HCT116 (cell line): ENCODE measurements around the gene GTF2F1. TPM values are rescaled to one million over a fixed set of nuclear protein-coding genes. Genes with fewer than 3 reads are reported as not detected.

Experiments used
- ATAC-seq: fragments of 200-7000 bp; cut with Tn5 transposase; 2 replicates; pipeline ENCODE4 v1.9.1; 2020; ENCODE audit warnings: mild to moderate bottlenecking, moderate library complexity
- BruUV-seq: library from RNA; stranded (reverse); fragments of 400-500 nt; replicated peaks from 2 replicates; lab custom pipeline; 2021; lab: Mats Ljungman, UMichigan
- CTCF ChIA-PET: fragments of 300-600 bp; sonication (Branson Sonifier 250); formaldehyde crosslinking; loops from one replicate; lab custom pipeline; 2021; ENCODE audit warnings: antibody characterized with exemption; lab: Charles Lee
- POLR2A ChIA-PET: fragments of 300-600, 350-600 bp; sonication (Branson Sonifier 250); formaldehyde crosslinking; loops from one replicate; lab custom pipeline; 2021; ENCODE audit warnings: antibody characterized with exemption; lab: Charles Lee
- RAD21 ChIA-PET, 2 experiments: fragments of 300-600 bp; sonication (Branson Sonifier 250); formaldehyde crosslinking; loops; one replicate each; lab custom pipeline; 2023; ENCODE audit warnings: low total read pairs in 2 of 2; ENCODE audit not compliant: uncharacterized antibody in 2 of 2, unreplicated experiment in 2 of 2, low non-redundant PET in 1 of 2; lab: Charles Lee
- DNase-seq: peaks from one replicate; pipeline ENCODE4 v3.0.0-alpha.2; 2010; ENCODE audit warnings: low read depth, low spot score
- H2AFZ ChIP-seq: fragments of 200-600 bp; shearing (Covaris generic), sonication (generic); 2 replicates; pipeline ENCODE4 v1.6.1; 2017; ENCODE audit warnings: low read depth, mixed run types, mixed read lengths, antibody characterized with exemption, low read length; ENCODE audit not compliant: poor library complexity, severe bottlenecking
- H3K27ac ChIP-seq: 2 replicates; pipeline ENCODE4 v1.5.1; 2012; ENCODE audit warnings: low read depth, low read length
- H3K27me3 ChIP-seq: fragments of 200-600 bp; sonication (generic); 2 replicates; pipeline ENCODE4 v1.6.1; 2016; ENCODE audit warnings: mixed run types, low read length, mixed read lengths; ENCODE audit not compliant: insufficient read depth
- H3K36me3 ChIP-seq, 2 experiments: fragments of 200-500 bp in 1 of 2; fragments of 200-600 bp in 1 of 2; sonication (Bioruptor generic) in 1 of 2; sonication (generic) in 1 of 2; 2 replicates each; pipeline versions ENCODE4 v1.5.1 to v1.6.1; 2014 to 2016; ENCODE audit warnings: low read length in 2 of 2, inconsistent platforms in 1 of 2, mixed read lengths in 1 of 2, mixed run types in 1 of 2; ENCODE audit not compliant: insufficient read depth in 2 of 2, control insufficient read depth in 1 of 2
- H3K4me1 ChIP-seq, 2 experiments: fragments of 200-600 bp in 1 of 2; sonication (generic) in 1 of 2; 2 replicates each; pipeline versions ENCODE4 v1.5.1 to v1.6.1; 2012 to 2017; ENCODE audit warnings: low read length in 2 of 2, inconsistent platforms in 1 of 2, mild to moderate bottlenecking in 1 of 2, mixed read lengths in 1 of 2, mixed run types in 1 of 2, moderate library complexity in 1 of 2; ENCODE audit not compliant: insufficient read depth in 2 of 2, control insufficient read depth in 1 of 2
- H3K4me2 ChIP-seq: fragments of 200-600 bp; sonication (generic); 2 replicates; pipeline ENCODE4 v1.6.1; 2017; ENCODE audit warnings: mixed run types, low read length, mixed read lengths
- H3K4me3 ChIP-seq, 2 experiments: fragments of 200-600 bp in 1 of 2; sonication (generic) in 1 of 2; replicated peaks in 1 of 2; 2 replicates each; pipeline ENCODE4 v1.5.1; 2011 to 2016; ENCODE audit warnings: low read length in 2 of 2, control low read depth in 1 of 2, low read depth in 1 of 2, mild to moderate bottlenecking in 1 of 2, mixed read lengths in 1 of 2, mixed run types in 1 of 2
- H3K79me2 ChIP-seq: fragments of 200-600 bp; sonication (generic); 2 replicates; pipeline ENCODE4 v1.6.1; 2017; ENCODE audit warnings: mild to moderate bottlenecking, mixed run types, low read length, moderate library complexity, mixed read lengths; ENCODE audit not compliant: insufficient read depth
- H3K9ac ChIP-seq: fragments of 200-600 bp; sonication (generic); 2 replicates; pipeline ENCODE4 v1.6.1; 2016; ENCODE audit warnings: low read length, mixed read lengths
- H3K9me2 ChIP-seq: fragments of 200-600 bp; sonication (generic), shearing (Covaris generic); 2 replicates; pipeline ENCODE4 v1.6.1; 2017; ENCODE audit warnings: mixed run types, mild to moderate bottlenecking, moderate library complexity; ENCODE audit not compliant: insufficient read depth
- H3K9me3 ChIP-seq, 2 experiments: fragments of 200-500 bp in 1 of 2; fragments of 200-600 bp in 1 of 2; sonication (Bioruptor generic) in 1 of 2; sonication (generic) in 1 of 2; 2 replicates each; pipeline ENCODE4 v1.6.1; 2014 to 2017; ENCODE audit warnings: low read length in 2 of 2, mixed read lengths in 2 of 2, inconsistent platforms in 1 of 2, low read depth in 1 of 2, mild to moderate bottlenecking in 1 of 2, mixed run types in 1 of 2, moderate library complexity in 1 of 2; ENCODE audit not compliant: control insufficient read depth in 1 of 2, insufficient read depth in 1 of 2
- H4K20me1 ChIP-seq: fragments of 200-600 bp; sonication (generic), shearing (Covaris generic); 2 replicates; pipeline ENCODE4 v1.6.1; 2017; ENCODE audit warnings: mixed run types, mild to moderate bottlenecking, moderate library complexity; ENCODE audit not compliant: insufficient read depth
- ATF3 ChIP-seq: IDR thresholded peaks from 2 replicates; pipeline ENCODE4 v1.6.1; 2012
- CBX3 ChIP-seq: IDR thresholded peaks from 2 replicates; pipeline ENCODE4 v1.6.1; 2012; ENCODE audit warnings: low read depth
- EGR1 ChIP-seq: IDR thresholded peaks from 2 replicates; pipeline ENCODE4 v1.6.1; 2012; ENCODE audit warnings: low read depth
- JUND ChIP-seq: IDR thresholded peaks from 2 replicates; pipeline ENCODE4 v1.6.1; 2012
- RAD21 ChIP-seq: IDR thresholded peaks from 2 replicates; pipeline ENCODE4 v1.6.1; 2012; ENCODE audit warnings: low read depth, mild to moderate bottlenecking
- intact Hi-C: fragments of 100-400 bp; cut with micrococcal nuclease; formaldehyde crosslinking; loops from 2 replicates; pipeline ENCODE4 v1.10.0; 2022
- total RNA-seq: library from RNA; stranded (reverse); gene quantifications from one replicate; pipeline ENCODE4 v1.2.1, GENCODE V29; 2021; ENCODE audit not compliant: unreplicated experiment
- TF ChIP-seq, protein P1 (sequence below): IDR thresholded peaks from 2 replicates; pipeline ENCODE4 v1.6.1; 2011; ENCODE audit warnings: mild to moderate bottlenecking, low read length, moderate library complexity; ENCODE audit not compliant: insufficient replicate concordance; ENCODE audit errors: extremely low read depth
- TF ChIP-seq, protein P2 (sequence below), 3 experiments: fragments of 200-600 bp in 1 of 3; sonication (generic) in 1 of 3; IDR thresholded peaks in 2 of 3; conservative IDR thresholded peaks in 1 of 3; 2 replicates each; pipeline ENCODE4 v1.5.1; 2012 to 2017; ENCODE audit warnings: low read depth in 2 of 3, low read length in 2 of 3, antibody characterized with exemption in 1 of 3, borderline replicate concordance in 1 of 3, control low read depth in 1 of 3, mild to moderate bottlenecking in 1 of 3, mixed read lengths in 1 of 3, mixed run types in 1 of 3, moderate library complexity in 1 of 3; ENCODE audit not compliant: insufficient read depth in 1 of 3
- TF ChIP-seq, protein P3 (sequence below): IDR thresholded peaks from 2 replicates; pipeline ENCODE4 v1.6.1; 2012
- TF ChIP-seq, protein P4 (sequence below): IDR thresholded peaks from 2 replicates; pipeline ENCODE4 v1.6.1; 2012; ENCODE audit warnings: low read depth

The GTF2F1 gene
- total RNA-seq, 1 experiment from 2014 or later: 82.0 TPM

GRCh38 chr19:6424939-6425731, 32.2 kb upstream of the GTF2F1 start (continued):
- TF ChIP-seq, protein P1, sequence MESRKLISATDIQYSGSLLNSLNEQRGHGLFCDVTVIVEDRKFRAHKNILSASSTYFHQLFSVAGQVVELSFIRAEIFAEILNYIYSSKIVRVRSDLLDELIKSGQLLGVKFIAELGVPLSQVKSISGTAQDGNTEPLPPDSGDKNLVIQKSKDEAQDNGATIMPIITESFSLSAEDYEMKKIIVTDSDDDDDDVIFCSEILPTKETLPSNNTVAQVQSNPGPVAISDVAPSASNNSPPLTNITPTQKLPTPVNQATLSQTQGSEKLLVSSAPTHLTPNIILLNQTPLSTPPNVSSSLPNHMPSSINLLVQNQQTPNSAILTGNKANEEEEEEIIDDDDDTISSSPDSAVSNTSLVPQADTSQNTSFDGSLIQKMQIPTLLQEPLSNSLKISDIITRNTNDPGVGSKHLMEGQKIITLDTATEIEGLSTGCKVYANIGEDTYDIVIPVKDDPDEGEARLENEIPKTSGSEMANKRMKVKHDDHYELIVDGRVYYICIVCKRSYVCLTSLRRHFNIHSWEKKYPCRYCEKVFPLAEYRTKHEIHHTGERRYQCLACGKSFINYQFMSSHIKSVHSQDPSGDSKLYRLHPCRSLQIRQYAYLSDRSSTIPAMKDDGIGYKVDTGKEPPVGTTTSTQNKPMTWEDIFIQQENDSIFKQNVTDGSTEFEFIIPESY: peak; percentile 25
- TF ChIP-seq CBX3: no peak
- TF ChIP-seq EGR1: peak; percentile 79

GRCh38 chr19:6424195-6424938, 31.4 kb upstream of the GTF2F1 start, which contains the start of gene KHSRP:
KHSRP (minus strand) TSS chr19:6424811; CDS start chr19:6424701, 110 bp downstream.
- H3K27me3 ChIP-seq: no peaks in the 10 kb centered on the region
- peaks cover 25 to 34% of the 10 kb centered on the region in 2 experiments; a peak in 3 of 4 replicates for H3K36me3 ChIP-seq
- H3K27ac ChIP-seq: peak within 1 kb of the TSS; percentile 85
- H3K4me2 ChIP-seq: peak within 1 kb of the TSS; percentile 98
- POLR2A ChIA-PET: interaction anchor here (1.0 to 1.6 kb wide), 3 partner anchors 14 to 106 kb away, joined by 4 to 8 read pairs (median 7); partner anchors contain the start of genes ALKBH7 and TNFSF9
- no peaks in the 10 kb centered on the region for H3K9me3 ChIP-seq
- BruUV-seq: no TSS peak
- ATAC-seq (no peak), DNase-seq (no peak)
- H2AFZ ChIP-seq: no peak within 1 kb of the TSS
- H3K4me1 ChIP-seq: peaks cover 8 to 26% of the 10 kb centered on the region in 2 experiments; a peak in 3 of 4 replicates
- H3K9ac ChIP-seq: peak within 1 kb of the TSS; percentile 96
- H4K20me1 ChIP-seq: peaks cover 39% of the 10 kb centered on the region; the same call in 1 of the 2 replicates
- H3K9me2 ChIP-seq: no peaks in the 10 kb centered on the region
- RAD21 ChIA-PET: interaction anchor here in 1 of 2 experiments (1.1 kb wide), 1 partner anchor 31 kb away, joined by 3 read pairs; the partner anchor contains the start of gene GTF2F1
- H3K79me2 ChIP-seq: peaks cover 48% of the 10 kb centered on the region
- H3K4me3 ChIP-seq: peak within 1 kb of the TSS; percentile 98 to 99
- intact Hi-C loops: no loop called here
- CTCF ChIA-PET: interaction anchor here (0.9 to 1.3 kb wide), 3 partner anchors 14 to 206 kb away, joined by 3 to 4 read pairs (median 4); partner anchors contain the start of gene SLC25A23
- TF ChIP-seq, protein P2, sequence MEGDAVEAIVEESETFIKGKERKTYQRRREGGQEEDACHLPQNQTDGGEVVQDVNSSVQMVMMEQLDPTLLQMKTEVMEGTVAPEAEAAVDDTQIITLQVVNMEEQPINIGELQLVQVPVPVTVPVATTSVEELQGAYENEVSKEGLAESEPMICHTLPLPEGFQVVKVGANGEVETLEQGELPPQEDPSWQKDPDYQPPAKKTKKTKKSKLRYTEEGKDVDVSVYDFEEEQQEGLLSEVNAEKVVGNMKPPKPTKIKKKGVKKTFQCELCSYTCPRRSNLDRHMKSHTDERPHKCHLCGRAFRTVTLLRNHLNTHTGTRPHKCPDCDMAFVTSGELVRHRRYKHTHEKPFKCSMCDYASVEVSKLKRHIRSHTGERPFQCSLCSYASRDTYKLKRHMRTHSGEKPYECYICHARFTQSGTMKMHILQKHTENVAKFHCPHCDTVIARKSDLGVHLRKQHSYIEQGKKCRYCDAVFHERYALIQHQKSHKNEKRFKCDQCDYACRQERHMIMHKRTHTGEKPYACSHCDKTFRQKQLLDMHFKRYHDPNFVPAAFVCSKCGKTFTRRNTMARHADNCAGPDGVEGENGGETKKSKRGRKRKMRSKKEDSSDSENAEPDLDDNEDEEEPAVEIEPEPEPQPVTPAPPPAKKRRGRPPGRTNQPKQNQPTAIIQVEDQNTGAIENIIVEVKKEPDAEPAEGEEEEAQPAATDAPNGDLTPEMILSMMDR (IDR thresholded peaks at IDR 0.05 in 2 of 3, conservative IDR thresholded peaks at IDR 0.05 in 1 of 3; ENCODE audit: borderline replicate concordance in 1 of 3, insufficient read depth in 1 of 3, low read depth in 2 of 3, low read length in 2 of 3): no peak
- TF ChIP-seq, protein P3, sequence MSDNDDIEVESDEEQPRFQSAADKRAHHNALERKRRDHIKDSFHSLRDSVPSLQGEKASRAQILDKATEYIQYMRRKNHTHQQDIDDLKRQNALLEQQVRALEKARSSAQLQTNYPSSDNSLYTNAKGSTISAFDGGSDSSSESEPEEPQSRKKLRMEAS: no peak
- no peak for TF ChIP-seq RAD21
- TF ChIP-seq, protein P4, sequence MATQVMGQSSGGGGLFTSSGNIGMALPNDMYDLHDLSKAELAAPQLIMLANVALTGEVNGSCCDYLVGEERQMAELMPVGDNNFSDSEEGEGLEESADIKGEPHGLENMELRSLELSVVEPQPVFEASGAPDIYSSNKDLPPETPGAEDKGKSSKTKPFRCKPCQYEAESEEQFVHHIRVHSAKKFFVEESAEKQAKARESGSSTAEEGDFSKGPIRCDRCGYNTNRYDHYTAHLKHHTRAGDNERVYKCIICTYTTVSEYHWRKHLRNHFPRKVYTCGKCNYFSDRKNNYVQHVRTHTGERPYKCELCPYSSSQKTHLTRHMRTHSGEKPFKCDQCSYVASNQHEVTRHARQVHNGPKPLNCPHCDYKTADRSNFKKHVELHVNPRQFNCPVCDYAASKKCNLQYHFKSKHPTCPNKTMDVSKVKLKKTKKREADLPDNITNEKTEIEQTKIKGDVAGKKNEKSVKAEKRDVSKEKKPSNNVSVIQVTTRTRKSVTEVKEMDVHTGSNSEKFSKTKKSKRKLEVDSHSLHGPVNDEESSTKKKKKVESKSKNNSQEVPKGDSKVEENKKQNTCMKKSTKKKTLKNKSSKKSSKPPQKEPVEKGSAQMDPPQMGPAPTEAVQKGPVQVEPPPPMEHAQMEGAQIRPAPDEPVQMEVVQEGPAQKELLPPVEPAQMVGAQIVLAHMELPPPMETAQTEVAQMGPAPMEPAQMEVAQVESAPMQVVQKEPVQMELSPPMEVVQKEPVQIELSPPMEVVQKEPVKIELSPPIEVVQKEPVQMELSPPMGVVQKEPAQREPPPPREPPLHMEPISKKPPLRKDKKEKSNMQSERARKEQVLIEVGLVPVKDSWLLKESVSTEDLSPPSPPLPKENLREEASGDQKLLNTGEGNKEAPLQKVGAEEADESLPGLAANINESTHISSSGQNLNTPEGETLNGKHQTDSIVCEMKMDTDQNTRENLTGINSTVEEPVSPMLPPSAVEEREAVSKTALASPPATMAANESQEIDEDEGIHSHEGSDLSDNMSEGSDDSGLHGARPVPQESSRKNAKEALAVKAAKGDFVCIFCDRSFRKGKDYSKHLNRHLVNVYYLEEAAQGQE: no peak
- TF ChIP-seq, protein P1: no peak
- no peak for TF ChIP-seq ATF3
- TF ChIP-seq JUND: no peak
